Measurements from ENCODE around the gene DNAJA2. TPM values are rescaled to one million over a fixed set of nuclear protein-coding genes. Genes with fewer than 3 reads are reported as not detected.

DNAJA2 gene
- total and polyA plus RNA-seq, 2 of the 8 experiments (the other 6 are each of a cell fraction or from before 2014, with no cell fraction given) = 9.4 to 93.8 TPM

GRCh38 chr16:46972429-46973206 is 856 bp downstream of the DNAJA2 start (continued):
- TF ChIP-seq CBX8 (IDR thresholded peaks at IDR 0.05; ENCODE audit: borderline replicate concordance, low read depth, low read length) (no peak), CTBP2 (IDR thresholded peaks at IDR 0.05; ENCODE audit: borderline replicate concordance, insufficient read depth, insufficient read length, low read length) (no peak), ASH2L (IDR thresholded peaks at IDR 0.05; ENCODE audit: low read length) (peak; percentile 9), BRCA1 (IDR thresholded peaks at IDR 0.05; ENCODE audit: low read depth, low read length) (no peak), SP2 (IDR thresholded peaks at IDR 0.05; ENCODE audit: low read length) (no peak), EP300 (IDR thresholded peaks at IDR 0.05; ENCODE audit: borderline replicate concordance in 1 of 2, low read depth in 2 of 2, low read length in 2 of 2) (no peak), POLR2AphosphoS5 (IDR thresholded peaks at IDR 0.05; ENCODE audit: low read depth, low read length) (peak; percentile 24; the same call in 1 of the 2 replicates), SUZ12 (IDR thresholded peaks at IDR 0.05; ENCODE audit: low read length) (no peak), RXRA (IDR thresholded peaks at IDR 0.05; ENCODE audit: insufficient read depth, low read depth, low read length) (no peak), TEAD4 (IDR thresholded peaks at IDR 0.05; ENCODE audit: low read depth, low read length) (no peak), CHD1 (IDR thresholded peaks at IDR 0.05; ENCODE audit: low read depth, low read length) (no peak), CEBPB (IDR thresholded peaks at IDR 0.05; ENCODE audit: low read depth, low read length) (no peak), POLR2A (IDR thresholded peaks at IDR 0.05; ENCODE audit: control extremely low read depth in 1 of 2, low read depth in 2 of 2, low read length in 2 of 2) (peak in 1 of 2 experiments; percentile 43; a peak in 1 of 3 replicates), CHD2 (IDR thresholded peaks at IDR 0.05; ENCODE audit: low read length) (no peak), JUN (IDR thresholded peaks at IDR 0.05; ENCODE audit: low read depth, low read length) (no peak), YY1 (IDR thresholded peaks at IDR 0.05; ENCODE audit: low read depth, low read length) (no peak), TAF1 (IDR thresholded peaks at IDR 0.05; ENCODE audit: low read depth, low read length) (peak; percentile 67), KDM5A (IDR thresholded peaks at IDR 0.05; ENCODE audit: low read length) (no peak), E2F6 (IDR thresholded peaks at IDR 0.05) (no peak), RFX5 (IDR thresholded peaks at IDR 0.05; ENCODE audit: borderline replicate concordance, low read depth, low read length) (no peak), RAD21 (IDR thresholded peaks at IDR 0.05 in 1 of 2, conservative IDR thresholded peaks at IDR 0.05 in 1 of 2; ENCODE audit: low read depth in 2 of 2, low read length in 2 of 2) (no peak), HDAC6 (IDR thresholded peaks at IDR 0.05; ENCODE audit: low read depth, low read length) (no peak), ZNF274 (IDR thresholded peaks at IDR 0.05; ENCODE audit: borderline replicate concordance, extremely low read depth, low read length) (no peak), FOSL1 (IDR thresholded peaks at IDR 0.05; ENCODE audit: insufficient read depth, low read depth, low read length) (no peak), TCF12 (IDR thresholded peaks at IDR 0.05; ENCODE audit: low read depth, low read length) (no peak), CREB1 (IDR thresholded peaks at IDR 0.05) (no peak)

Data from H1 (cell line).